Measurements from ENCODE around the gene SPEF1. TPM values are rescaled to one million over a fixed set of nuclear protein-coding genes. Genes with fewer than 3 reads are reported as not detected.

The SPEF1 gene
- total and polyA plus RNA-seq, 10 of the 15 experiments (the other 5 are each of a cell fraction or from before 2014, with no cell fraction given), result 0.12 TPM; not detected in 9

DNA sequence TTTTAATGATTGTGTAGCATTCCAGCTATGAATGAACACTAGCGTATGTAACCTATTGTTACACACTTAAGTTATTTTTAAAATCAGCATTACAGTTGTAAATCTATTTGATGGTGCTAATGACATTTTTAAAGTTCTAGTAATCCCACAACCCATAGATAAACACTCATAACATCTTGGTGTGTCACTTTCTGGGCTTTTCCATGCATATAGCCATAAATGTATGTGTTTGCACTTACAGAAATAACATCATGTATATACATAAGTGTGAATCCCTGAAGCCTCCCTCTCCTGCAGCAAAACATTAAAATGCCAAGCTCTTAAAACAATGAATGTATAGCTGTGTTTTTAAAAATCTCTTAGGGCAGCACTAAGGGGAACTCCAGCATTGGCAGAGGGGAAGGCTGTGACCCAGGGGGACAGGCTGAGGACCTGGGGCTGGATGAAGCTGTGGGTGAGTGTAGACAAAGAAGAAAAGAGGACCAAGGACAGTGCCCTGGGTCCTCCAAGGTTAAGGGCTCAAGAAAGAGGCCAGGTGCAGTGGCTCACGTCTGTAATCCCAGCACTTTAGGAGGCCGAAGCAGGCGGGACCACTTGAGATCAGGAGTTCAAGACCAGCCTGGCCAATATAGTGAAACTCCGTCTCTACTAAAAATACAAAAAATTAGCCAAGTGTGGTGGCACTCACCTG is 6.2 kb upstream of the SPEF1 start:
- Histone ChIP-seq H2AFZ (ENCODE audit: control insufficient read depth, low read depth, low read length) (no peak overlapping the region), H3K4me1 (ENCODE audit: control insufficient read depth, insufficient read depth, low read length) (peaks cover 17% of the 10 kb centered on the region), H3K79me2 (ENCODE audit: control insufficient read depth, insufficient read depth, low read length) (peaks cover 14% of the 10 kb centered on the region), H3K27ac (ENCODE audit: control insufficient read depth, insufficient read depth) (no peak overlapping the region), H3K9ac (ENCODE audit: control insufficient read depth, insufficient read depth, low read length) (no peak overlapping the region), H3K36me3 (ENCODE audit: control insufficient read depth in 2 of 2, insufficient read depth in 2 of 2, low read length in 1 of 2) (no peaks in the 10 kb centered on the region), H3K4me2 (ENCODE audit: control insufficient read depth, insufficient read depth) (peak overlapping the region; percentile 19), H3K4me3 (peak overlapping the region; percentile 17; the same call in 1 of the 2 replicates), H3K27me3 (replicated peaks in 1 of 2; ENCODE audit: control insufficient read depth in 2 of 2, insufficient read depth in 2 of 2, low read length in 1 of 2) (no peaks in the 10 kb centered on the region), H3K9me3 (replicated peaks; ENCODE audit: control insufficient read depth, insufficient read depth, low read length) (no peaks in the 10 kb centered on the region), H4K20me1 (ENCODE audit: control insufficient read depth, insufficient read depth) (no peaks in the 10 kb centered on the region)
- 61% methylated on average over 5 of the region's 5 CpGs for WGBS (ENCODE audit: insufficient coverage, insufficient replicate concordance, low lambda C conversion rate, missing lambda C conversion rate)
- TF ChIP-seq, protein P1, sequence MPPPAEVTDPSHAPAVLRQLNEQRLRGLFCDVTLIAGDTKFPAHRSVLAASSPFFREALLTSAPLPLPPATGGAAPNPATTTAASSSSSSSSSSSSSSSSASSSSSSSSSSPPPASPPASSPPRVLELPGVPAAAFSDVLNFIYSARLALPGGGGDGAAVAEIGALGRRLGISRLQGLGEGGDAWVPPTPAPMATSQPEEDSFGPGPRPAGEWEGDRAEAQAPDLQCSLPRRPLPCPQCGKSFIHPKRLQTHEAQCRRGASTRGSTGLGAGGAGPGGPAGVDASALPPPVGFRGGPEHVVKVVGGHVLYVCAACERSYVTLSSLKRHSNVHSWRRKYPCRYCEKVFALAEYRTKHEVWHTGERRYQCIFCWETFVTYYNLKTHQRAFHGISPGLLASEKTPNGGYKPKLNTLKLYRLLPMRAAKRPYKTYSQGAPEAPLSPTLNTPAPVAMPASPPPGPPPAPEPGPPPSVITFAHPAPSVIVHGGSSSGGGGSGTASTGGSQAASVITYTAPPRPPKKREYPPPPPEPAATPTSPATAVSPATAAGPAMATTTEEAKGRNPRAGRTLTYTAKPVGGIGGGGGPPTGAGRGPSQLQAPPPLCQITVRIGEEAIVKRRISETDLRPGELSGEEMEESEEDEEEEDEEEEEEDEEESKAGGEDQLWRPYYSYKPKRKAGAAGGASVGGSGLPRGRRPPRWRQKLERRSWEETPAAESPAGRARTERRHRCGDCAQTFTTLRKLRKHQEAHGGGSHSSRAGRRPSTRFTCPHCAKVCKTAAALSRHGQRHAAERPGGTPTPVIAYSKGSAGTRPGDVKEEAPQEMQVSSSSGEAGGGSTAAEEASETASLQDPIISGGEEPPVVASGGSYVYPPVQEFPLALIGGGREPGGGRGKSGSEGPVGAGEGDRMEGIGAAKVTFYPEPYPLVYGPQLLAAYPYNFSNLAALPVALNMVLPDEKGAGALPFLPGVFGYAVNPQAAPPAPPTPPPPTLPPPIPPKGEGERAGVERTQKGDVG (CRISPR knock-in tag; IDR thresholded peaks at IDR 0.05), result no peak
- TF ChIP-seq, protein P2, sequence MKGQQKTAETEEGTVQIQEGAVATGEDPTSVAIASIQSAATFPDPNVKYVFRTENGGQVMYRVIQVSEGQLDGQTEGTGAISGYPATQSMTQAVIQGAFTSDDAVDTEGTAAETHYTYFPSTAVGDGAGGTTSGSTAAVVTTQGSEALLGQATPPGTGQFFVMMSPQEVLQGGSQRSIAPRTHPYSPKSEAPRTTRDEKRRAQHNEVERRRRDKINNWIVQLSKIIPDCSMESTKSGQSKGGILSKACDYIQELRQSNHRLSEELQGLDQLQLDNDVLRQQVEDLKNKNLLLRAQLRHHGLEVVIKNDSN (IDR thresholded peaks at IDR 0.05; ENCODE audit: borderline replicate concordance, extremely low read length, insufficient read depth, low read depth, low read length), result no peak
- TF ChIP-seq, protein P3, sequence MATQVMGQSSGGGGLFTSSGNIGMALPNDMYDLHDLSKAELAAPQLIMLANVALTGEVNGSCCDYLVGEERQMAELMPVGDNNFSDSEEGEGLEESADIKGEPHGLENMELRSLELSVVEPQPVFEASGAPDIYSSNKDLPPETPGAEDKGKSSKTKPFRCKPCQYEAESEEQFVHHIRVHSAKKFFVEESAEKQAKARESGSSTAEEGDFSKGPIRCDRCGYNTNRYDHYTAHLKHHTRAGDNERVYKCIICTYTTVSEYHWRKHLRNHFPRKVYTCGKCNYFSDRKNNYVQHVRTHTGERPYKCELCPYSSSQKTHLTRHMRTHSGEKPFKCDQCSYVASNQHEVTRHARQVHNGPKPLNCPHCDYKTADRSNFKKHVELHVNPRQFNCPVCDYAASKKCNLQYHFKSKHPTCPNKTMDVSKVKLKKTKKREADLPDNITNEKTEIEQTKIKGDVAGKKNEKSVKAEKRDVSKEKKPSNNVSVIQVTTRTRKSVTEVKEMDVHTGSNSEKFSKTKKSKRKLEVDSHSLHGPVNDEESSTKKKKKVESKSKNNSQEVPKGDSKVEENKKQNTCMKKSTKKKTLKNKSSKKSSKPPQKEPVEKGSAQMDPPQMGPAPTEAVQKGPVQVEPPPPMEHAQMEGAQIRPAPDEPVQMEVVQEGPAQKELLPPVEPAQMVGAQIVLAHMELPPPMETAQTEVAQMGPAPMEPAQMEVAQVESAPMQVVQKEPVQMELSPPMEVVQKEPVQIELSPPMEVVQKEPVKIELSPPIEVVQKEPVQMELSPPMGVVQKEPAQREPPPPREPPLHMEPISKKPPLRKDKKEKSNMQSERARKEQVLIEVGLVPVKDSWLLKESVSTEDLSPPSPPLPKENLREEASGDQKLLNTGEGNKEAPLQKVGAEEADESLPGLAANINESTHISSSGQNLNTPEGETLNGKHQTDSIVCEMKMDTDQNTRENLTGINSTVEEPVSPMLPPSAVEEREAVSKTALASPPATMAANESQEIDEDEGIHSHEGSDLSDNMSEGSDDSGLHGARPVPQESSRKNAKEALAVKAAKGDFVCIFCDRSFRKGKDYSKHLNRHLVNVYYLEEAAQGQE (IDR thresholded peaks at IDR 0.05; ENCODE audit: low read depth, low read length), result peak; percentile 45; the same call in 1 of the 2 replicates
- ChIA-PET SMC1A (ENCODE audit: uncharacterized antibody, unreplicated experiment) (interaction anchor here (0.7 to 4.6 kb wide), 8 partner anchors 12 to 284 kb away, joined by 3 to 43 read pairs (median 4); partner anchors contain the start of genes ADISSP and AP5S1), CTCF (interaction anchor here (0.7 to 4.8 kb wide), 21 partner anchors 8 to 298 kb away, joined by 3 to 85 read pairs (median 5); partner anchors contain the start of genes ADISSP, AP5S1 and CDC25B), RAD21 (ENCODE audit: unreplicated experiment) (interaction anchor here (0.5 to 5.2 kb wide), 10 partner anchors 9 to 284 kb away, joined by 3 to 31 read pairs (median 6); partner anchors contain the start of genes ADISSP, AP5S1 and CDC25B), POLR2A (interaction anchor here (0.5 to 2.4 kb wide), 4 partner anchors 12 to 61 kb away, joined by 3 to 12 read pairs (median 4); partner anchors contain the start of gene AP5S1)
- ATAC-seq (no peak), DNase-seq (ENCODE audit: low read depth, low spot score) (no peak), FAIRE-seq (peak; percentile 13)
- intact Hi-C loops (cut with micrococcal nuclease; ENCODE audit: unreplicated experiment) (loop anchor here (1.0 to 10.0 kb wide), 4 partner anchors 33 to 295 kb away; partner anchors contain the start of genes AP5S1 and RNF24), in situ Hi-C loops (cut with MboI) (no loop called here)
- no TSS peak for BruUV-seq (replicated peaks)
